ENCODE results near the gene NFYA.

- no peak for TF ChIP-seq CTCF (IDR thresholded peaks at IDR 0.05; ENCODE audit: borderline replicate concordance, extremely low read depth, low read length, poor library complexity, severe bottlenecking)
- TF ChIP-seq EZH2 (IDR thresholded peaks at IDR 0.05; ENCODE audit: borderline replicate concordance, low read depth, low read length, severe bottlenecking), result no peak
These were observed 10.3 kb downstream of the NFYA start for GRCh38 chr6:41083072-41083471.
